Spinal cord (tissue), 10 donors: ENCODE data around the gene CNTRL. TPM values are rescaled to one million over a fixed set of nuclear protein-coding genes. Genes with fewer than 3 reads are reported as not detected.

ENCODE experiments used
- DNase-seq, 6 donors: peaks; one replicate each; pipeline versions ENCODE4 v3.0.0 to v3.0.0-alpha.2; 2013 to 2015; ENCODE audit warnings: low spot score in 6 of 6, low read depth in 4 of 6
- H3K27ac ChIP-seq: one replicate; pipeline ENCODE4 v1.5.1; 2013; ENCODE audit warnings: low read depth, low read length, control low read depth
- H3K27me3 ChIP-seq: one replicate; pipeline ENCODE4 v1.6.1; 2013; ENCODE audit warnings: low read length; ENCODE audit not compliant: control insufficient read depth, insufficient read depth
- H3K36me3 ChIP-seq: one replicate; pipeline ENCODE4 v1.6.1; 2013; ENCODE audit warnings: low read length; ENCODE audit not compliant: control insufficient read depth, insufficient read depth
- H3K4me1 ChIP-seq: one replicate; pipeline ENCODE4 v1.6.1; 2013; ENCODE audit warnings: low read length; ENCODE audit not compliant: control insufficient read depth, insufficient read depth
- H3K4me3 ChIP-seq: one replicate; pipeline ENCODE4 v1.5.1; 2013; ENCODE audit warnings: low read depth, low read length, control low read depth
- H3K9me3 ChIP-seq: one replicate; pipeline ENCODE4 v1.6.1; 2013; ENCODE audit warnings: low read length; ENCODE audit not compliant: control insufficient read depth, insufficient read depth
- WGBS: methylation state at CpG from one replicate; pipeline ENCODE4 v1.1.5; 2013; ENCODE audit warnings: missing lambda C conversion rate; ENCODE audit not compliant: insufficient coverage; 5-methylcytosine and 5-hydroxymethylcytosine counted together
- polyA plus RNA-seq, 2 donors: library from polyadenylated mRNA; unstranded; fragments of 120-200 nt; gene quantifications; one replicate each; pipeline ENCODE4 v1.2.1, GENCODE V29; 2013; ENCODE audit not compliant: insufficient read length in 2 of 2
- total RNA-seq, 2 donors: library from RNA; depleted of rRNA in 1 of 2; stranded (reverse); fragments of 120-200 nt in 1 of 2; fragments of >200 nt in 1 of 2; gene quantifications; one replicate each; pipeline versions ENCODE4 v1.2.3 to v1.2.4, GENCODE V29; 2013 to 2014
- donor health status: healthy.

CNTRL gene
- total and polyA plus RNA-seq, 4 donors = 17.2 to 24.6 (median 20.6) TPM

DNA sequence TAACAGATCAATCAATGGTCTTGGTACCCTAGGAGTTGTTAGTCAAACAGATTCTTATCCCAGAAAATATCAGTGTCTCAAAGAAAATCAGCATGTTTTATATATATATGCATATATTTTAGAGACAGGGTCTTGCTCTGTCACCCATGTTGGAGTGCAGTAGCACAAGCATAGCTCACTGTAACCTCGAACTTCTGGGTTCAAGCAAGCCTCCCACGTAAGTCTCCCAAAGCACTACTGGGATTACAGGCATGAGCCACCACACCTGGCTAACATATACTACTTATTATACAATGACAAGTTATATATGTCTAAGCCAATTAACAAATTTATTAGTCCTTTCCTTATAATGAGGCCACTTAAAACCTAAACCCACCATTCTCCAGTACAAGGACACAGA, 116.5 kb downstream of the CNTRL start:
- Histone ChIP-seq H3K27me3 (no peaks in the 10 kb centered on the region), H3K36me3 (no peaks in the 10 kb centered on the region), H3K9me3 (no peaks in the 10 kb centered on the region), H3K4me3 (no peak overlapping the region), H3K27ac (no peak overlapping the region), H3K4me1 (no peaks in the 10 kb centered on the region)
- 100% methylated on average over 1 of the region's 2 CpGs for WGBS
- DNase-seq = no peak

DNA sequence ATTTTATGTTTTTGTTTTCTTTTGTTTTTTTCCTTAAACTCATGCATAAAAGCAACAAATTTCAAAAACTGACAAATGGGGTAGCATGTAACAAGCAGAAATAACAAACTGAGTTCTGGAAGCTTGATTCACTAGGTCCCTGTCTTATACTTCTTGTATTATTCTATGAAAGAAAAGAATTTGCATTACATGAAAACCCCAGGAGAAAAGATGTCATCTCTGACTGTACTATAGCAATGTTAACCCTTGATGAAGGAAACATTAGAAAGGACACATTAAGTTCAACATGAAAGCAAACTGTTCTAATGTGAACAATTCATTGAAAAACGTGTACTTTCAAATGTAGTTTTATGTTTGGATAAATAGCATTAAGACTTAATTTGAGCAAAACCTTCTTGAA, 117.8 kb downstream of the CNTRL start:
- H3K36me3 ChIP-seq = no peaks in the 10 kb centered on the region
- H3K4me3 ChIP-seq = no peak overlapping the region
- no peaks in the 10 kb centered on the region for H3K4me1 ChIP-seq
- H3K27ac ChIP-seq = no peak overlapping the region
- H3K9me3 ChIP-seq = no peaks in the 10 kb centered on the region
- H3K27me3 ChIP-seq = no peaks in the 10 kb centered on the region
- no peak for DNase-seq
- WGBS = no CpG with 5 or more reads among the region's 1 CpG

DNA sequence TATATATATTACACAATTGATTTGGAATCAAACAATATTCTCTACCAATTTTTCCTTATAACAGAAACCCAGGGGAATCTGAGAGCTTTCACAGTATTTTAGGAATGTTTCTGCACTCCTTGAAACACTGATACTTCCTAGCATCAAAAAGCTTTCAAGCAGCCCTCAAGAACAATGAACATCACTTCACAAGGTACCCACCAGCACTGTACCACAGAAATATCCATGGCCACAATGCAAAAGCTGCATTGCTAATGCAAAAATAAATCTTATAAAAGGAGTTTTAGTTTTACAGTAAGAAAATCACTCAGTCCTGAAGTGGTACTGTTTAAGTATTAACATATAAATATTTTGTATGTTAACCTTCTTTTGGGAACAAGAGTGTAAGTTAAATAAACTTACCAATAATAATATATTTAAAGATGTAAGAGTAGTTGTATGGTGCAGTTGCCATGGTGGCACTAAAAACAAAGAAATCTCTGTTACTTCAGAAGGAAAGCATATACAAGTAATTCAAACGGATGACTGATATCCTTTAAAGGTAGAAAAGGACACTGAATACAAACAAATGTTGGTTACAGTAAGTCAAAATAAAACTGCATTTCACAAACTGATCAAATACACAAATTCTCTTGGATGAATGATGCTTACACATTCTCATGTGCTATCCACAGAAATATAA, 118.3 kb downstream of the CNTRL start:
- no peaks in the 10 kb centered on the region for H3K36me3 ChIP-seq
- H3K4me3 ChIP-seq = no peak overlapping the region
- no peak overlapping the region for H3K27ac ChIP-seq
- no peaks in the 10 kb centered on the region for H3K9me3 ChIP-seq
- no CpG with 5 or more reads among the region's 1 CpG for WGBS
- H3K27me3 ChIP-seq = no peaks in the 10 kb centered on the region
- DNase-seq = no peak
- no peaks in the 10 kb centered on the region for H3K4me1 ChIP-seq

DNA sequence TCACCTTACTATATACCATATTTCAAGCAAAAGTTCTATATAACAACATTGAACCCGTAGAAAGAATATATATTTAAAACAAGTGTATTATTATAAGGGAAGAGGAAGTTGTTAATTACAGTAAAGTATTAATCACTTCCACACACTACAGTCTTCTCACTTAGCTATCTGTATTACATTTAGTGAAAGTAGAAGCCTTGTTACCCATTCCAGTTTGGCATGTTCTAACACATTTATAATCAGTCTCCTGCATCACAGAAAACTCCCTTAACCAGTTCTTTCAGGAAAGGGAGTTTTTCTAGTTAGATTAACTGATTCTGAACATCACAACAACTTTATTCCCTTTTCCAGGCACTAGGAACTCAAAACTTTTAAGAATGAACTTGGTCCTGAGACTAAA, 120.0 kb downstream of the CNTRL start:
- H3K4me3 ChIP-seq = no peak overlapping the region
- no peak overlapping the region for H3K27ac ChIP-seq
- H3K4me1 ChIP-seq = no peaks in the 10 kb centered on the region
- no peaks in the 10 kb centered on the region for H3K9me3 ChIP-seq
- no peaks in the 10 kb centered on the region for H3K36me3 ChIP-seq
- no CpG with 5 or more reads among the region's 1 CpG for WGBS
- no peak for DNase-seq
- no peaks in the 10 kb centered on the region for H3K27me3 ChIP-seq

DNA sequence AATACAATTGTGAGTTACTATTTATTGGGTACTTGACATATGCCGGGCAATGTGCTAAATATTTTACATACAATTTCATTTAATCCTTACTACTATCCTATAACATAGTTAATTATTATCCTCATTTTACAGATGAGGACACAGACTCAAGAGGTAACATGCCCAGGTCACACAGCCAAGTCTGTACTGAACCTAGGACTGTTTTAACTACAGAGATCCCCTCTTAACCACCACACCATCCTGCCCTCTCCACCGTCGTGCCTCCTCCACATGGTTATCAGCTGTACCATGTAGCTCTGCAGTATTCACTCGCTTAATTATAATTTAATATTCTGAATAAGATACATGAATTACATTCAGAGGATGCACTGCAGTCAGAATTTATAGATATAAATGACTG, 121.6 kb downstream of the CNTRL start:
- DNase-seq = no peak
- Histone ChIP-seq H3K27me3 (no peaks in the 10 kb centered on the region), H3K9me3 (no peaks in the 10 kb centered on the region), H3K27ac (no peak overlapping the region), H3K4me1 (peaks cover 4% of the 10 kb centered on the region), H3K4me3 (no peak overlapping the region), H3K36me3 (no peaks in the 10 kb centered on the region)
- WGBS = no CpG with 5 or more reads among the region's 4 CpGs

DNA sequence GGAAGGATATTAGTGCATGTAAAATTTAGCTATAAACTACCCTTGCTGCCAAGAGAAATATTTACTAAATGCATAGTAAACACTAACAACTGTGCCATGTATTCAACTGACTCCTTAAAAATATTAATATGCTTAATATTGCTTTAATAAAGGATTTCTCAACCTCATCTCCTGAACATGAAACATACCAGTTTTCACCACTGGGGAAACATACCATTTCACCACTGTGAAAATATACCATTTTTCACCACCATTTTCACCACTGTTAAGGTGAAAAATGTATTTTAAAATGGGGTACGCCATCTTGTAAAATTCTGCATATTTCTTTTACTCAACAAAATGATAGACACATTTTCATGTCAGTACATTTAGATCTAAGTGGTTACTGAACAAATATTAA, 122.4 kb downstream of the CNTRL start:
- peaks cover 6% of the 10 kb centered on the region for H3K4me1 ChIP-seq
- no peak overlapping the region for H3K27ac ChIP-seq
- no CpG with 5 or more reads among the region's 1 CpG for WGBS
- no peak for DNase-seq
- no peak overlapping the region for H3K4me3 ChIP-seq
- no peaks in the 10 kb centered on the region for H3K27me3 ChIP-seq
- no peaks in the 10 kb centered on the region for H3K9me3 ChIP-seq
- H3K36me3 ChIP-seq = no peaks in the 10 kb centered on the region

DNA sequence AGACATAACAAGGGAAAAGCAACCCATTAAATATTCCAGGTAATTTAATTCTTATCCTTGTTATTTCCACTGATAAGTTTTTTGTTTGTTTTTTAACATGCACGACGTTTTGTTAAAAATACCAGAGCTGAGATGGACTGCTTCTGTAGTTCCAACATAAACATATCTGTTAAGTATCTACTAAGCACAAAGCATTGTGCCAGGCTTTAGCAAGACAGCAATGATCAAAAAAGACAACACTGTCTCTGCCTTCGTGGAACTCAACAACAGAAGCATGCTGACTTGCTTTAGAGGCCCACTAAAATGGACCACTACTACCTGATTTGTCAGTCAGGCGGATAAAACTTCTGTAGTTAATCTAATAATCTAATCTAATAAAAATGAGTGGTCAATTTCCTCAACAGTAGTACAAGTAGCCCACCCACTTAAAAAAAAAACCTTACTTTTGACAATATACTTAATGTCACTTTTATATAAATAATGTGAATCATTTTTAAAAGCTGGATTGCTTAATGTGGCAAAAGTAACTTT, 123.8 kb downstream of the CNTRL start:
- H3K4me3 ChIP-seq = no peak overlapping the region
- 77% methylated on average over 2 of the region's 4 CpGs for WGBS
- peaks cover 10% of the 10 kb centered on the region for H3K4me1 ChIP-seq
- no peaks in the 10 kb centered on the region for H3K36me3 ChIP-seq
- DNase-seq = no peak
- H3K27ac ChIP-seq = no peak overlapping the region
- H3K27me3 ChIP-seq = no peaks in the 10 kb centered on the region
- no peaks in the 10 kb centered on the region for H3K9me3 ChIP-seq

DNA sequence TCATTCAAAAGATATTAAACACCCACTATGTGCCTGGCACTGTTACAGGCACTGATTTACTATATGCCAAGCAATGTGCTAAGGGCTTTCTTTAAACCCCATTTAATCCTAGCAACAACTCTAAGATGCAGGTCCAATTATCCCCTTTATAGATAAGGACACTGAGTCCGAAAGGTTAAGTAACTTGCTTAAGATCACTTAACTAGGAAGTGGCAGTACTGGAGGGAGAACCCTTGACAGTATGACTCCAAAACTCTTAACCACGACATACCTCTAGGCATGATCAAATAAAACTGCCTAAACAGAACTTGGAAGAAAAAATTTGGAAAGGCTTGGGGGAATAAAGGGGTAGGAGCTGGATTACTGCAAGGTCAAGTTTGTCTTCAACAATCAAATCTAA, 125.2 kb downstream of the CNTRL start:
- no peaks in the 10 kb centered on the region for H3K9me3 ChIP-seq
- H3K4me1 ChIP-seq = peaks cover 10% of the 10 kb centered on the region
- H3K27ac ChIP-seq = no peak overlapping the region
- no peaks in the 10 kb centered on the region for H3K27me3 ChIP-seq
- WGBS = no CpG with 5 or more reads among the region's 2 CpGs
- no peaks in the 10 kb centered on the region for H3K36me3 ChIP-seq
- no peak for DNase-seq
- H3K4me3 ChIP-seq = peak overlapping the region; percentile 75

DNA sequence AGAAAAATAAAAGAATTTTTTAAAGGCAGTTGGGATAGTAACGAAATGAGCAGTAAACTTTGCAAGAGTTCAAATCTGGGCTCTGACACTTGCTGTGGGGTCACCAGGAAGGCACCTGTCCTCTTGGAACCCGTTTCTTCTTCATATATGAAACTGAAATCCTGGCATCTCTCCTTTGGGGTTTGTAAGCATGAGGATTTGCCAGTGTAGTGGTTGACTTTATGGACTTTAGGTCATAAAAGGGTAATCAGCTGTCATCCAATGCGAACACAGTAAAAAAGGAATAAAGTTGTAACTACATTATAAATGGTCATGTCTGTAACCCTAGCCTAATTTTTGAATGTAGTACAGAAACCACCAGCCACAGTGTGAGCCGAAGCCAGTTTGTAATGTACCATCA, 125.6 kb downstream of the CNTRL start:
- Histone ChIP-seq H3K27me3 (no peaks in the 10 kb centered on the region), H3K4me3 (peak overlapping the region; percentile 75), H3K27ac (no peak overlapping the region), H3K4me1 (peaks cover 10% of the 10 kb centered on the region), H3K9me3 (no peaks in the 10 kb centered on the region), H3K36me3 (no peaks in the 10 kb centered on the region)
- WGBS = 27% methylated on average over 2 of the region's 4 CpGs
- DNase-seq = no peak

DNA sequence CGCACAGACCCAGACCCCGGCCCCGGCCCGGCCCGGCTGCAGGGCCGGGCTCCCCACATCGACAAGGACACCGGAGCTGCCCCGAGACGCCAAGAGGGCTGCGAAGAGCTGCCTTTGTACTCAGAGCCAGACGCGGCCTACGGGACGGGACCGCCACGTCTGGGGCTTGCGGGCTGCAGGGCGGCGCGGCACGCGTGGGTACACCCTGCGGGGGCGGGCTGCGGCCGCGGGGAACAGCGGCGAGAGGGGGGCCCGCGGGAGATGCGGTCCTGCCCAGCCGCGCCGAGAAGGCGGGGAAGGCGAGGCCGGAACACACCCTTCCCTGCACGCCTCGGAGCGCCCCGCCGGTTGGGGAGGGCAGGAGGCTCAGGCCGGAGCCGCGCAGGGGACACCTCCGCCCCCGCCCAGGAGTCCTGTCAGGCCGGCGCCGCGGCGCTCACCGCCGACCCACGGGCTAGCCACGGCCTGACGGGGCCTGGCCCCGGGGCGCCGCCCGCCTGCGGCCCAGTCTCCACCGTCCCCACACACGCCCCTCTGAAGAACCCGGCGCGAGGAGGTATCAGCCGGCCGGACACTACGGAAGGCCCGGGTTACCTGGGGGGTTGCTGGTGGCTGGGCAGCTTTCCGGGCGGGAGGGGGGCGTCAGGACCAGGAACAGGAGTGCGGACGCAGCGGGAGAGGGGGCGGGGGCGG, 126.4 kb downstream of the CNTRL start:
- peaks cover 10% of the 10 kb centered on the region for H3K4me1 ChIP-seq
- H3K4me3 ChIP-seq = peak overlapping the region; percentile 75
- WGBS = under 1% methylated on average over 81 of the region's 81 CpGs
- H3K27ac ChIP-seq = peak overlapping the region; percentile 86
- H3K9me3 ChIP-seq = no peaks in the 10 kb centered on the region
- H3K36me3 ChIP-seq = no peaks in the 10 kb centered on the region
- DNase-seq = peak in 2 of 6 donors; percentile 39 to 59
- H3K27me3 ChIP-seq = no peaks in the 10 kb centered on the region
